Activated CD4-positive, alpha-beta T cell treated with anti-CD3 and anti-CD28 coated beads, Interleukin-2, amount 10 ng/mL, durations not matched to agents 7 days and 5 days (primary cell): Measurements from ENCODE around the gene NARS2. TPM values are rescaled to one million over a fixed set of nuclear protein-coding genes. Genes with fewer than 3 reads are reported as not detected.
"Not testable (repeated sequence)": the region's sequence is repeated elsewhere in the genome, so short reads cannot be mapped to it uniquely, and the experiment has no call there.

Source experiments
- CTCF ChIA-PET: fragments of 350-600 bp; sonication (Branson Sonifier 250); formaldehyde crosslinking; loops from one replicate; lab custom pipeline; 2021; ENCODE audit warnings: antibody characterized with exemption; lab: Charles Lee
- POLR2A ChIA-PET: fragments of 350-600 bp; sonication (Branson Sonifier 250); formaldehyde crosslinking; loops from one replicate; lab custom pipeline; 2021; ENCODE audit warnings: antibody characterized with exemption; lab: Charles Lee
- DNase-seq: peaks from one replicate; pipeline ENCODE4 v3.0.0-alpha.2; 2020
- H3K27ac Mint-ChIP-seq: one replicate; pipeline ENCODE4 v1.8.0; 2021; ENCODE audit warnings: mild to moderate bottlenecking, moderate library complexity, mixed read lengths
- H3K27me3 Mint-ChIP-seq: one replicate; pipeline ENCODE4 v1.8.0; 2021; ENCODE audit warnings: mixed read lengths
- H3K36me3 Mint-ChIP-seq: one replicate; pipeline ENCODE4 v1.8.0; 2021; ENCODE audit warnings: low read depth, mixed read lengths
- H3K4me1 Mint-ChIP-seq: one replicate; pipeline ENCODE4 v1.8.0; 2021; ENCODE audit warnings: mixed read lengths
- H3K4me3 Mint-ChIP-seq: one replicate; pipeline ENCODE4 v1.8.0; 2021; ENCODE audit warnings: mild to moderate bottlenecking, moderate library complexity, mixed read lengths
- H3K9me3 Mint-ChIP-seq: one replicate; pipeline ENCODE4 v1.8.0; 2021; ENCODE audit warnings: mixed read lengths
- total RNA-seq, 2 experiments: library from RNA; stranded (reverse); gene quantifications; one replicate each; pipeline ENCODE4 v1.2.3, GENCODE V29; 2021

NARS2 gene
- 10 to 100 TPM; 13.2 to 14.3 TPM for total RNA-seq

GRCh38 chr11:78574386-78575381, at the start of gene NARS2:
Gene NARS2, minus strand, starts transcription at chr11:78574864. Its CDS starts 376 bp downstream, at chr11:78574488.
- peak; percentile 98 for DNase-seq
- H3K27me3 Mint-ChIP-seq = no peaks in the 10 kb centered on the region
- CTCF ChIA-PET = interaction anchor here (0.6 to 2.7 kb wide), 6 partner anchors 10 to 467 kb away, joined by 3 to 23 read pairs (median 3); no protein-coding TSS in a partner anchor
- POLR2A ChIA-PET = interaction anchor here (0.6 kb wide), 1 partner anchor 216 kb away, joined by 3 read pairs; no protein-coding TSS in a partner anchor
- H3K4me3 Mint-ChIP-seq = peak within 1 kb of the TSS; percentile 90
- H3K9me3 Mint-ChIP-seq = no peaks in the 10 kb centered on the region
- peak within 1 kb of the TSS; percentile 92 for H3K27ac Mint-ChIP-seq
- H3K4me1 Mint-ChIP-seq = peaks cover 42% of the 10 kb centered on the region
- H3K36me3 Mint-ChIP-seq = peaks cover 16% of the 10 kb centered on the region

- H3K4me3 Mint-ChIP-seq = no peak overlapping the region
- H3K27ac Mint-ChIP-seq = no peak overlapping the region
- H3K4me1 Mint-ChIP-seq = no peaks in the 10 kb centered on the region
- peaks cover 7% of the 10 kb centered on the region for H3K9me3 Mint-ChIP-seq
- H3K36me3 Mint-ChIP-seq = no peaks in the 10 kb centered on the region
- ChIA-PET CTCF (no interaction called here), POLR2A (no interaction called here)
- no peak for DNase-seq
- peaks cover 6% of the 10 kb centered on the region for H3K27me3 Mint-ChIP-seq
These were observed 48.0 kb upstream of the NARS2 start for GRCh38 chr11:78622666-78623065.

GRCh38 chr11:78620159-78620558, 45.5 kb upstream of the NARS2 start:
- Mint-ChIP-seq H3K27me3 (peaks cover 2% of the 10 kb centered on the region), H3K27ac (no peak overlapping the region), H3K36me3 (no peaks in the 10 kb centered on the region), H3K9me3 (peaks cover 7% of the 10 kb centered on the region), H3K4me1 (no peaks in the 10 kb centered on the region), H3K4me3 (no peak overlapping the region)
- ChIA-PET POLR2A (no interaction called here), CTCF (interaction anchor here (1.1 kb wide), 1 partner anchor 16 kb away, joined by 4 read pairs; no protein-coding TSS in a partner anchor)
- DNase-seq = no peak

- no peaks in the 10 kb centered on the region for H3K36me3 Mint-ChIP-seq
- CTCF ChIA-PET = no interaction called here
These were observed 41.1 kb upstream of the NARS2 start for GRCh38 chr11:78615724-78616123.

GRCh38 chr11:78613378-78613813, 38.7 kb upstream of the NARS2 start:
- no peak overlapping the region for H3K27ac Mint-ChIP-seq
- ChIA-PET CTCF (no interaction called here), POLR2A (no interaction called here)
- peaks cover 9% of the 10 kb centered on the region for H3K27me3 Mint-ChIP-seq
- no peak overlapping the region for H3K4me3 Mint-ChIP-seq
- no peaks in the 10 kb centered on the region for H3K36me3 Mint-ChIP-seq
- no peak for DNase-seq
- H3K4me1 Mint-ChIP-seq = no peaks in the 10 kb centered on the region
- H3K9me3 Mint-ChIP-seq = peaks cover 2% of the 10 kb centered on the region

More at GRCh38 chr11:78615724-78616123, 41.1 kb upstream of the NARS2 start:
- Mint-ChIP-seq H3K4me1 (no peaks in the 10 kb centered on the region), H3K9me3 (peaks cover 6% of the 10 kb centered on the region), H3K4me3 (no peak overlapping the region), H3K27ac (no peak overlapping the region), H3K27me3 (peaks cover 9% of the 10 kb centered on the region)
- no peak for DNase-seq
- POLR2A ChIA-PET = no interaction called here

GRCh38 chr11:78612721-78613377, 38.2 kb upstream of the NARS2 start:
- Mint-ChIP-seq H3K27me3 (peaks cover 9% of the 10 kb centered on the region), H3K27ac (no peak overlapping the region), H3K36me3 (no peaks in the 10 kb centered on the region), H3K4me1 (no peaks in the 10 kb centered on the region), H3K4me3 (no peak overlapping the region), H3K9me3 (peaks cover 2% of the 10 kb centered on the region)
- DNase-seq = no peak
- POLR2A ChIA-PET = no interaction called here
- CTCF ChIA-PET = no interaction called here

- H3K36me3 Mint-ChIP-seq, CTCF ChIA-PET, H3K27ac Mint-ChIP-seq, H3K9me3 Mint-ChIP-seq, H3K4me3 Mint-ChIP-seq, H3K4me1 Mint-ChIP-seq, DNase-seq, H3K27me3 Mint-ChIP-seq, POLR2A ChIA-PET: not testable (repeated sequence)
These were observed 34.7 kb upstream of the NARS2 start for GRCh38 chr11:78609321-78609720.

- H3K36me3 Mint-ChIP-seq = no peaks in the 10 kb centered on the region
- no peak overlapping the region for H3K27ac Mint-ChIP-seq
- no peak for DNase-seq
- H3K4me3 Mint-ChIP-seq = no peak overlapping the region
- H3K27me3 Mint-ChIP-seq = peaks cover 6% of the 10 kb centered on the region
- POLR2A ChIA-PET = no interaction called here
- H3K4me1 Mint-ChIP-seq = no peaks in the 10 kb centered on the region
- no peaks in the 10 kb centered on the region for H3K9me3 Mint-ChIP-seq
- CTCF ChIA-PET = no interaction called here
These were observed 33.0 kb upstream of the NARS2 start for GRCh38 chr11:78607696-78608095.

- H3K4me3 Mint-ChIP-seq = no peak overlapping the region
- H3K27me3 Mint-ChIP-seq = peaks cover 15% of the 10 kb centered on the region
- CTCF ChIA-PET = no interaction called here
- no peaks in the 10 kb centered on the region for H3K36me3 Mint-ChIP-seq
- no peaks in the 10 kb centered on the region for H3K4me1 Mint-ChIP-seq
- no peak for DNase-seq
- H3K27ac Mint-ChIP-seq = no peak overlapping the region
- no peaks in the 10 kb centered on the region for H3K9me3 Mint-ChIP-seq
- POLR2A ChIA-PET = no interaction called here
These were observed 32.0 kb upstream of the NARS2 start for GRCh38 chr11:78606667-78607066.

- CTCF ChIA-PET = no interaction called here
- no peak for DNase-seq
- no peaks in the 10 kb centered on the region for H3K4me1 Mint-ChIP-seq
- no peak overlapping the region for H3K4me3 Mint-ChIP-seq
- no peak overlapping the region for H3K27ac Mint-ChIP-seq
- no peaks in the 10 kb centered on the region for H3K36me3 Mint-ChIP-seq
- H3K9me3 Mint-ChIP-seq = no peaks in the 10 kb centered on the region
- POLR2A ChIA-PET = no interaction called here
- peaks cover 27% of the 10 kb centered on the region for H3K27me3 Mint-ChIP-seq
These were observed 30.6 kb upstream of the NARS2 start for GRCh38 chr11:78605296-78605695.

- POLR2A ChIA-PET = no interaction called here
- Mint-ChIP-seq H3K9me3 (no peaks in the 10 kb centered on the region), H3K4me3 (no peak overlapping the region), H3K27ac (no peak overlapping the region), H3K4me1 (no peaks in the 10 kb centered on the region), H3K36me3 (no peaks in the 10 kb centered on the region), H3K27me3 (peaks cover 40% of the 10 kb centered on the region)
- DNase-seq = no peak
- CTCF ChIA-PET = no interaction called here
These were observed 29.1 kb upstream of the NARS2 start for GRCh38 chr11:78603792-78604191.

- H3K36me3 Mint-ChIP-seq, POLR2A ChIA-PET, CTCF ChIA-PET, H3K9me3 Mint-ChIP-seq, H3K27ac Mint-ChIP-seq, DNase-seq, H3K4me3 Mint-ChIP-seq, H3K4me1 Mint-ChIP-seq: not testable (repeated sequence)
- peaks cover 49% of the 10 kb centered on the region for H3K27me3 Mint-ChIP-seq
These were observed 28.1 kb upstream of the NARS2 start for GRCh38 chr11:78602771-78603170.

GRCh38 chr11:78601066-78601465, 26.4 kb upstream of the NARS2 start:
- H3K4me3 Mint-ChIP-seq, H3K27ac Mint-ChIP-seq, H3K9me3 Mint-ChIP-seq, DNase-seq, POLR2A ChIA-PET, CTCF ChIA-PET, H3K4me1 Mint-ChIP-seq, H3K36me3 Mint-ChIP-seq: not testable (repeated sequence)
- H3K27me3 Mint-ChIP-seq = peaks cover 55% of the 10 kb centered on the region
